Epithelial cell of esophagus (primary cell): ENCODE data around the gene HABP2.

ENCODE experiments used
- DNase-seq: peaks from one replicate; pipeline ENCODE4 v3.0.0; 2010; ENCODE audit warnings: low read depth
- H3K4me3 ChIP-seq: 2 replicates; pipeline ENCODE4 v1.5.1; 2011; ENCODE audit warnings: mild to moderate bottlenecking, low read length, control low read depth
- CTCF ChIP-seq: IDR thresholded peaks from 2 replicates; pipeline ENCODE4 v1.5.1; 2011; ENCODE audit warnings: low read depth, mild to moderate bottlenecking, low read length, control low read depth, inconsistent platforms; ENCODE audit not compliant: insufficient read depth; ENCODE audit errors: missing control alignments

Gene HABP2

DNA sequence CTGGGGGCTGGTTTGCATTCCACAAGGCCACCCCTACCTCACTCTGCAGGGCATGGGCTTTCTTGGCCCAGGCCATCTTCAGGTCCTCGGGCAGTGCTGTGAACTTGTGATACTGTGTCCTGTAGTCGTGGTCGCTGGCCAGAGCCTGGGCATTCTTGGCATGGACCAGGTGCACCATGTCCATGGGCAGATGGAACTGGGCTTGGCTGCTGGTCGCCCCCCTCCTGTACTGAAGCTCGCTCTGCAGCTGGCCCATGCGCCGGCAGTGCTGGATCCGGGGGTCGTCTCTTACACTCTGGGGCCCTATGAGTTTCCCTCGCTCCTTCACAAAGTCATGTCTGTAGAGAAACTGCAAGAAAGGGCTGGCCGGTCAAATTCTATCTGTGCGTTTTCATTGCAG, 51.7 kb downstream of the HABP2 start:
- H3K4me3 ChIP-seq, result no peak overlapping the region
- no peak for TF ChIP-seq CTCF

DNA sequence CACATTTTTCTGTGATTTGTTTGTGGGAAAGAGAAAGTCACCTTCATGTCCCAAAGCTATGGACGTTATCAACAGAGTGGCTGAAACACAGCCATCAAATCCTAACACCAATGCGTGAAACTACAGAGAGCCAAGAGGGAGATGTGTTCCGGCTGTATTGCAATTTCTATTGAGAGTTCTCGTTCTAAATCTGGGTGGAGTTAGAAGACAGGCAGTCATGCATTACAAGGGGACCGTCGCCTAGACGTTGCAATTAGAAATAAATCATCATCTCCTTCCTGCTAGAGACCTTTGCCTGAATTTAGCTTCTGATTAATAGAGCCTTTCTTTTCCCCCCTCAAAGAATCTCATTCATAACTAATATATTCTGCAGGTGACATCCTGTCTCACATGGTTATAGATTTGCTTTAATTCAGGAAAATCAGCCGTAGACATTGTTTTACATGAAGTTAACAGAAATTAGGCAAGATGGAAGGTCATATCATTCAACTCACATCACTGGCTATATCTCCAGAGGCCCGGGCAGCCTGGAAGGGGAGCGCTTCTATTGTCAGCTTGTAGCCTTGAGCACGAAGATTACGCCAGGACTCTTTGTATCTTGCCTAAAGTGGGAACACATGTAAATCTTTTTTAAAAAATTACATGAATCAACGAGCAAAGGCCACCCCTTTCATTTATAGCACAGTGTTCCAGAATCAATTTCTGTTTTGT, 52.6 kb downstream of the HABP2 start:
- H3K4me3 ChIP-seq, result no peak overlapping the region
- DNase-seq, result no peak
- no peak for TF ChIP-seq CTCF

More for the DNA sequence above, 51.7 kb downstream of the HABP2 start:
- DNase-seq, result no peak

DNA sequence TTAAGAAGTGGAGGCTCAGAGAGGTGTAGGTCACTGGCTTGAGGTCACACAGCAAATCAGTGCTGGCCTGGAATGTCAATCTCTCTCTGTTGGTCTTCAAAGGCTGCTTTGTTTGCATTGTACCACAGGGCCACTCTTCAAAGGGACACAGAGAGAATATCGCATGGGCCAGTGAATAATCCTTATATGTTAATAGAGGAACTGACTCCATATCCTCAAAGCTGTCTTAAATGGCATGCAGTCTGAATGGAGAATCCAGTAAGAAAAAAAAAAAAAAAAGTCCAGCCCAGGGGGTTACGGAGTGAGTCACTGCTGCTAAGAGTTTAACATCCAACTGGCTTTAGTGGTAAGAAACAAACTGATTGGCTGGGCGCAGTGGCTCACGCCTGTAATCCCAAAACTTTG, 56.9 kb downstream of the HABP2 start:
- no peak for TF ChIP-seq CTCF
- DNase-seq, result no peak
- H3K4me3 ChIP-seq, result no peak overlapping the region

GRCh38 chr10:113610631-113611601, 58.1 kb downstream of the HABP2 start:
- DNase-seq, result no peak
- TF ChIP-seq CTCF, result no peak

DNA sequence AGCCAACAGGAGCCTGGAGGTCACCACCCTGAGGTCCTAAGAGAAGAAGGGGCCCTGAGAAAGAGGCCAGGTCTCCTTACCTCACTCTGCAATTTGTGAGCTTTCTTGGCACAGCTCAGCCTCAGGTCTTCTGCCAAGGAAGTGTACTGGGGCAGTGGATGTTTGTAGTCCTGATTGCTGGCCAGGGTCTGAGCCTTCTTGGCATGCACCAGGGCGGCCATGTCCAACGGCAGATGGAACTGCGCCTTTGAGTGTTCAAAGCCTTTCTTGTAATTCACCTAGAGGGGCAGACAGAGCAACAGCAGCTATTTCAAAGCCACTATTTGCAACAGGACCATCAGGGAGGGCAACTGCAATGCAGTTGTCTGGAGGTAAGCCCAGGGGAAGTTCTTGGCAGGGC, 59.3 kb downstream of the HABP2 start:
- DNase-seq, result no peak
- H3K4me3 ChIP-seq, result no peak overlapping the region
- no peak for TF ChIP-seq CTCF

More at GRCh38 chr10:113610631-113611601, 58.1 kb downstream of the HABP2 start:
- no peak overlapping the region for H3K4me3 ChIP-seq

DNA sequence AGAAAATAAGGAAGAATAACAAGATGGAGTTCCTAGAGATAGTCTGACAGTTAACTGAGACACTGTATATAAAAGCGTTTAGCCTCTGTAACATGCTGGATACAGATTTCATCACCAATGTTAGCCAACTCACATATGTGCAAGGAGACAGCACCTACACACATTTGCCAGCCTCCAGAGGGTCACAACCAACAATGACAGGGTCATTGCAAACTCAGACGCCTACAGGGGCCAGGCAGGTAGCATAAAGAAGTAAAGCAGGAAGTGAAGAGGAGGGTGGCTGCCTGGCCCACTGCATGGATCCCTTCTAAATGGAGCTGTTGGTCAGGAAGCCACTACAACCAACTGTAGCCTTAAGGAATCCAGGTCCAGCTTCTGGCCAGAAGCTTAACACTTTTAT, 60.6 kb downstream of the HABP2 start:
- no peak for DNase-seq
- H3K4me3 ChIP-seq, result no peak overlapping the region
- TF ChIP-seq CTCF, result no peak
